ENCODE data around the gene CUL9.

CUL9 gene

DNA sequence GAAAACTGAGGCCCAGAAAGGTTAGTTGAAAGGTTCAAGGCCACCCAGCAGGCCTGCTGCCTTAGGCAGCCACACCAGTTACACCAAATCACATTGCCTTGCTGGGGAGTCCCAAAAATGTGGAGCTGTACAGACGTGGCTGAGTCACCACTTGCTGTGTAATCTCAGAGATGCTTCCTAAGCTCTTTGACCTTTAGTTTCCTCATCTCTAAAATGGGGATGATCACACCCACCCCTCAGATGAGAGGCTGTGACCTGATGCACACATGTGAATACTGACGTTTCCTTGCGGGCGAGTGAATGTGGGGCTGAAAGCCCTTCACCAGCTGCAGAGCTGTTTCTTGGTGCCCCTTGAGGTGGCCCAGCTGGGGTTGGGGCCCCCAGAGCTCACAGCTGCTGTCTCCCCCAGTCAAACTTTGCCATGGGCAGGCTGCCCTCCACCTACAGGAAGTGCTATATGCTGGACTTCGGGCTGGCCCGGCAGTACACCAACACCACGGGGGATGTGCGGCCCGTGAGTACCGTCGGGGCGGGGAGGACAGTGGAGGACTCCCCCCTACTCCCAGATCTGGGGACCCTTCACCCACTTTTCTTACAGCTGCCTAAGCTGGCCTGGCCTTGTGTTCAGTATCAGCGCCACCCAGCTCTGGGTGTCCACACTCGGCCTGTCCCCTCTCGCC lies 72.3 kb downstream of the CUL9 start:
- no peak for DNase-seq (ENCODE audit: low read depth in 2 of 3, low spot score in 2 of 3)

- DNase-seq (ENCODE audit: low read depth in 2 of 3, low spot score in 2 of 3) = no peak
Observed at GRCh38 chr6:43254846-43255245, 72.8 kb downstream of the CUL9 start.

GRCh38 chr6:43255408-43256054 lies 73.5 kb downstream of the CUL9 start:
- no peak for DNase-seq (ENCODE audit: low read depth in 2 of 3, low spot score in 2 of 3)

DNA sequence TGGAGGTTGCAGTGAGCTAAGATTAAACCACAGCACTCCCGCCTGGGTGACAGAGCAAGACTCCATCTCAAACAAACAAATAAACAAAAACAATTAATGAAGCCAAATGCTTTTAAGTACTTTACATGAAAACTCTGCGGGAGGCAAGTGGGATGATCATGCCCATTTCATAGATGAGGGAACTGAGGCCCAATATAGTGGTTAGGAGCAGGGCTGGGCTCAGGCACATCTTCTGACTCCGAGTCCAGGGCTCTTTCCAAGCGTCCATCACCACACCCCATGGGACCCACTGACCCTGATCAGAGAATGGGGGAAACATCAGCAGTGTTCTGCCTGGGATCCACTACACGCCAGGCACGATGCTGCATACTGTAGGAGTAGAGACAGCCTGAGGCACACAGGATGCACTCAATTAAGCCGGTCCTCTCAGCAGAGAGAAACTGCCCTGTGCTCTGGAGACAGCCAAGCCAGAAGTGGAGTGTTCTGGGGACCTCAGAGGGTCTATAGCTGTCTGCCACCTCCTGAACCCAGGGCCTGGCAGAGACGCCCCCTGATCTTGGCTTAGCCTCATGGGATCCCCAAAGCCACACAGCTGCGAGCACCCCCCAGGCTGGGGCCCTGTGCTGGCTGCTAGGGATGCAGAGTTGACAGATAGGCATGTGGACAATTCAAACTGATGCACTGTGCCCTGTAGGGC lies 74.8 kb downstream of the CUL9 start:
- no peak for DNase-seq (ENCODE audit: low read depth in 2 of 3, low spot score in 2 of 3)

GRCh38 chr6:43257367-43258145 lies 75.6 kb downstream of the CUL9 start:
- no peak for DNase-seq (ENCODE audit: low read depth in 2 of 3, low spot score in 2 of 3)

- no peak for DNase-seq (ENCODE audit: low read depth in 2 of 3, low spot score in 2 of 3)
Observed at GRCh38 chr6:43258180-43258579, 76.2 kb downstream of the CUL9 start.

- no peak for DNase-seq (ENCODE audit: low read depth in 2 of 3, low spot score in 2 of 3)
Observed at GRCh38 chr6:43258807-43259686, 77.1 kb downstream of the CUL9 start.

DNA sequence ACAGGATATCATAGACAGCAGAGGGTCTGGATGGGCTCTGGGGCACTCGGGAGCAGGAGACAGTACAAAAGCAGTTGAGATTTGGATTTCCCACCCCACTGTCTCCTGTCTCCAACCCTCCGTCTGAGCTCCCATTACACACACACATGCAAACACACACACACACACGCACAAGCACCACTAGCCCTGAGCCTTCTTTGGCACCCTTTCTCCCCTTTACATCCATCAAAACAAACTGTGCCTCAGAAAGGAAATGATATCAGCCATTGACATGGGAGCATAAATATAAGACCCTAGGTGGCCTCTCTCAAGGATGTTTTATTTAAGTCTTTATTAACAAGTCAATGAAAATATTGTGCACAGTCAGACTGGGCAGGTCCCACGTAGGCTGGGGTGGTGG lies 78.8 kb downstream of the CUL9 start:
- no peak for DNase-seq (ENCODE audit: low read depth in 2 of 3, low spot score in 2 of 3)

GRCh38 chr6:43261198-43261597 lies 79.2 kb downstream of the CUL9 start:
- DNase-seq (ENCODE audit: low read depth in 2 of 3, low spot score in 2 of 3) = no peak

- no peak for DNase-seq (ENCODE audit: low read depth in 2 of 3, low spot score in 2 of 3)
Observed at GRCh38 chr6:43262000-43262779, 80.2 kb downstream of the CUL9 start.

DNA sequence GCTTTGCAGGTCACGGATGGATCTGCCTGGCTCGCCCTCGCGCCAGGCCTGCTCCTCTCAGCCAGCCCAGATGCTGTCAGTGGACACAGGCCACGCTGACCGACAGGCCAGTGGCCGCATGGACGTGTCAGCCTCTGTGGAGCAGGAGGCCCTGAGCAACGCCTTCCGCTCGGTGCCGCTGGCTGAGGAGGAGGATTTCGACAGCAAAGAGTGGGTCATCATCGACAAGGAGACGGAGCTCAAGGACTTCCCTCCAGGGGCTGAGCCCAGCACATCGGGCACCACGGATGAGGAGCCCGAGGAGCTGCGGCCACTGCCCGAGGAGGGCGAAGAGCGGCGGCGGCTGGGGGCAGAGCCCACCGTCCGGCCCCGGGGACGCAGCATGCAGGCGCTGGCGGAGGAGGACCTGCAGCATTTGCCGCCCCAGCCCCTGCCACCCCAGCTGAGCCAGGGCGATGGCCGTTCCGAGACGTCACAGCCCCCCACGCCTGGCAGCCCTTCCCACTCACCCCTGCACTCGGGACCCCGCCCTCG lies 80.9 kb downstream of the CUL9 start:
- DNase-seq (ENCODE audit: low read depth in 2 of 3, low spot score in 2 of 3) = no peak

DNA sequence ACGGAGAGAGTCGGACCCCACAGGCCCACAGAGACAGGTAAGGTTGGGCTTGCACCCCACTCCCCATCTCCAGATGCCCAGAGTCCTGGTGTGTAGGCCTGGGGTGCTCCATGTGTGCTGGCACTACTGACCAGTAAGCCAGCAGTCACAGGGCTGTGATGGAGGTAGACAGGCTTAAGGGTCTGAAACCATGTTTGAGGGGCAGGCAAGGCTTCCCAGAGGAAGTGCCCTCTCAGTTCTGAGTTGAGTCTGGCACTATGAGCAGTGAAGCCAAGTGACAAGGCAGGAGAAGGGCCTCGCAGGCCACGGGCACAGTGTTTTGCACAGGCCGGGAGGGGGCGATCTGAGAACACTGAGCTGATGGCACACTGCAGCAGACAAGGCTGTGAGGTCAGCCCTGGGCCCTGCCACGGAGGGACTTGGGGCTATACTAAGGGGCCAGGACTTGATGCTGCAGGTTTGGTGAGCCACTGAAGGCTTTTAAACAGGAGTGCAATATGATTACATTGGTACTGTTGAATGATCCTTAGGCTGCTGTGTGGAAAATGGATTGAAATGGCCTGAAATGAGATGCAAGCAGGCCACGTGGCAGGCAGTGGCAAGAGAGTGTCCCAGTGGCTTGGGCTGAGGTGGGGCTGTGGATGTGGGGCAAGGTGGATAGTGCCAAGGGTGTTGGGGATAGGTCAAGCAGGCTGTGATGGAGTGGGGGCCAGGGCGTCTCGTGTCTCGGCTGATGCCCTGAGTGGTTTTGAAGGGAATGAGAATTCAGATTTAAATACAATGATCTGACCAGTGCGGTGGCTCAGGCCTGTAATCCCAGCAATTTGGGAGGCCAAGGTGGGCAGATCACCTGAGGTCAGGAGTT lies 81.5 kb downstream of the CUL9 start:
- peak in 2 of 3 experiments; percentile 45 to 52 for DNase-seq (ENCODE audit: low read depth in 2 of 3, low spot score in 2 of 3)

DNA sequence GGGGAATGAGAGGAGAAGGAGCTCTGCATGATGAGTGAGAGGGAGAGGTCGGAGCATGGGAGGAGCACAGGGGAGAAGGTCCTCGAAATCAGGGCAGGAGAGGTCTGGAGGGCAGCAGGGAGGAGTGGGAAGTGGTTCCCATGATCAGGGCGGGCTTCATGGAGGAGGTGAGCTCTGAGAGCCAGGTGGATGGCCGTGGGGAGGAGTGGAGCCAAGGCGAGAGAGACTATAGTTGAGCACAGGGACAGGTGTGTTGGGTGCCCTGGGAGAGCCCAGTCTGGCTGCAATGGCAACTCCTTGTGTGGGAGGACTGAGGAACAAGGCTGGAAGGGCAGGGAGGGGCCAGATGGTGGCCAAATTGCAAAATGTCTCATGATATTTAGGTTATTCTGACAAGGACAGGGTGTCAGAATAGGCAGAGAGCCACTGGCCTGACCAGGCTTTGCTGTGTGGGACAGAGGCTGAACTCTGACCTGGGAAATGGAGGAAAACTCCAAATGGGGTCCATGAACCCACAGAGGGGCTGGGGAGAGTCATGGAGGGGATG lies 82.7 kb downstream of the CUL9 start:
- no peak for DNase-seq (ENCODE audit: low read depth in 2 of 3, low spot score in 2 of 3)

DNA sequence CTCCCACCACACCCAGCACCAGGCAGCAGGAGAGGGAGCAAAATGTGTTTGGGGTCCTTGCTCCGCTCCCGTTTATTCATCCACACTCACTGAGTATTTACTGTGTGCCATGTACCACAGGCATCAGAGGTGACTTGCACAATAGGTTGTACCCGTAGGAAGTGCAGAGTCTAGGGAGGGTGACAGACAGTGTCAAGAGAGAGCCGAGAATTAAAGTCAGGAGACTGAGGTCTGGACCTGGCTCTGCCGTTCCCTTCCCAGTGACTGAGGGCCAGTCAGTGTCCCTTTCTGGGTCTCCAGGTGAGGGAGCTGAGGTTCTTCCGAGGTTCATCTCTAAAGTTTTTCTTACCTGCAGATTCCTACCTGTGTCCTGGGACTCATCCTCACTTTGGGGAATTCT lies 83.6 kb downstream of the CUL9 start:
- no peak for DNase-seq (ENCODE audit: low read depth in 2 of 3, low spot score in 2 of 3)

- DNase-seq (ENCODE audit: low read depth in 2 of 3, low spot score in 2 of 3) = no peak
Observed at GRCh38 chr6:43267619-43268354, 85.8 kb downstream of the CUL9 start.

GRCh38 chr6:43268355-43268700 lies 86.3 kb downstream of the CUL9 start:
- DNase-seq (ENCODE audit: low read depth in 2 of 3, low spot score in 2 of 3) = no peak

GRCh38 chr6:43268782-43269272 lies 86.8 kb downstream of the CUL9 start:
- no peak for DNase-seq (ENCODE audit: low read depth in 2 of 3, low spot score in 2 of 3)
